Trophoblast cell (in vitro differentiated cells and primary cell): ENCODE results near the gene ABCB9.
"Not testable (repeated sequence)": the region's sequence is repeated elsewhere in the genome, so short reads cannot be mapped to it uniquely, and the experiment has no call there.

Experiments
- DNase-seq, 2 donors: peaks; one replicate each; pipeline ENCODE4 v3.0.0-alpha.2; 2016
- H2AFZ ChIP-seq: 2 replicates; pipeline ENCODE4 v1.6.1; 2013; ENCODE audit warnings: low read length, moderate library complexity, mild to moderate bottlenecking; ENCODE audit not compliant: insufficient read depth, poor library complexity
- H2AK5ac ChIP-seq: 2 replicates; pipeline ENCODE4 v1.6.1; 2013; ENCODE audit warnings: mild to moderate bottlenecking, low read length
- H2BK120ac ChIP-seq: 2 replicates; pipeline ENCODE4 v1.6.1; 2013; ENCODE audit warnings: low read length, mild to moderate bottlenecking, moderate library complexity; ENCODE audit not compliant: insufficient read depth, poor library complexity
- H2BK12ac ChIP-seq: 2 replicates; pipeline ENCODE4 v1.6.1; 2013; ENCODE audit warnings: mild to moderate bottlenecking, low read length, moderate library complexity
- H2BK5ac ChIP-seq: 2 replicates; pipeline ENCODE4 v1.6.1; 2013; ENCODE audit warnings: low read length, low read depth, moderate library complexity, mild to moderate bottlenecking; ENCODE audit not compliant: poor library complexity
- H3K14ac ChIP-seq: 2 replicates; pipeline ENCODE4 v1.6.1; 2013; ENCODE audit warnings: mild to moderate bottlenecking, low read length
- H3K18ac ChIP-seq: 2 replicates; pipeline ENCODE4 v1.6.1; 2013; ENCODE audit warnings: mild to moderate bottlenecking, low read length
- H3K23ac ChIP-seq: 2 replicates; pipeline ENCODE4 v1.6.1; 2013; ENCODE audit warnings: low read length
- H3K27ac ChIP-seq: 2 replicates; pipeline ENCODE4 v1.5.1; 2013; ENCODE audit warnings: low read depth, mild to moderate bottlenecking, inconsistent platforms, low read length, moderate library complexity
- H3K27me3 ChIP-seq: 2 replicates; pipeline ENCODE4 v1.6.1; 2013; ENCODE audit warnings: inconsistent platforms, mild to moderate bottlenecking, low read length, moderate library complexity; ENCODE audit not compliant: insufficient read depth
- H3K36me3 ChIP-seq, 2 experiments: 1 replicate in 1 of 2; 2 replicates in 1 of 2; pipeline ENCODE4 v1.6.1; 2013; ENCODE audit warnings: low read length in 2 of 2, mild to moderate bottlenecking in 2 of 2, moderate library complexity in 1 of 2; ENCODE audit not compliant: insufficient read depth in 2 of 2, control insufficient read depth in 1 of 2
- H3K4ac ChIP-seq: 2 replicates; pipeline ENCODE4 v1.6.1; 2013; ENCODE audit warnings: low read depth, mild to moderate bottlenecking, low read length, moderate library complexity
- H3K4me1 ChIP-seq, 2 experiments: 1 replicate in 1 of 2; 2 replicates in 1 of 2; pipeline ENCODE4 v1.6.1; 2013; ENCODE audit warnings: low read length in 2 of 2, mild to moderate bottlenecking in 2 of 2, moderate library complexity in 1 of 2; ENCODE audit not compliant: insufficient read depth in 2 of 2, control insufficient read depth in 1 of 2
- H3K4me2 ChIP-seq: 2 replicates; pipeline ENCODE4 v1.6.1; 2013; ENCODE audit warnings: inconsistent platforms, mild to moderate bottlenecking, low read length, moderate library complexity
- H3K4me3 ChIP-seq: 2 replicates; pipeline ENCODE4 v1.5.1; 2013; ENCODE audit warnings: mild to moderate bottlenecking, low read depth, low read length, inconsistent platforms
- H3K79me1 ChIP-seq: one replicate; pipeline ENCODE4 v1.6.1; 2013; ENCODE audit warnings: low read length
- H3K79me2 ChIP-seq: 2 replicates; pipeline ENCODE4 v1.6.1; 2013; ENCODE audit warnings: low read length, mild to moderate bottlenecking; ENCODE audit not compliant: control insufficient read depth, insufficient read depth, poor library complexity
- H3K9ac ChIP-seq: 2 replicates; pipeline ENCODE4 v1.6.1; 2013; ENCODE audit warnings: mild to moderate bottlenecking, low read length
- H3K9me3 ChIP-seq: 2 replicates; pipeline ENCODE4 v1.6.1; 2013; ENCODE audit warnings: low read depth, mild to moderate bottlenecking, control low read depth, inconsistent platforms, low read length; ENCODE audit not compliant: insufficient read depth
- H4K12ac ChIP-seq: 2 replicates; pipeline ENCODE4 v1.6.1; 2013; ENCODE audit warnings: low read depth, mild to moderate bottlenecking, low read length, moderate library complexity
- H4K8ac ChIP-seq: 2 replicates; pipeline ENCODE4 v1.6.1; 2013; ENCODE audit warnings: low read depth, mild to moderate bottlenecking, low read length, moderate library complexity
- H4K91ac ChIP-seq: one replicate; pipeline ENCODE4 v1.6.1; 2013; ENCODE audit warnings: low read depth, mild to moderate bottlenecking, low read length, moderate library complexity
- whole genome bisulfite sequencing: extraction: QIAGEN DNeasy Blood & Tissue Kit; methylation state at CpG from one replicate; pipeline ENCODE4 v1.1.7; 2013; ENCODE audit warnings: missing lambda C conversion rate; ENCODE audit not compliant: insufficient read length, insufficient coverage; ENCODE audit errors: extremely low coverage; 5-methylcytosine and 5-hydroxymethylcytosine counted together

ABCB9 gene

GRCh38 chr12:122895320-122895703, 71.0 kb downstream of the ABCB9 start:
- Histone ChIP-seq H3K18ac (peak overlapping the region; percentile 99), H3K36me3 (no peaks in the 10 kb centered on the region), H3K9ac (peak overlapping the region; percentile 99), H3K4ac (peak overlapping the region; percentile 100), H4K8ac (peak overlapping the region; percentile 99), H2AFZ (peak overlapping the region; percentile 99), H3K9me3 (no peaks in the 10 kb centered on the region), H2AK5ac (peak overlapping the region; percentile 100), H3K23ac (peak overlapping the region; percentile 78), H4K12ac (peak overlapping the region; percentile 91), H3K79me2 (peaks cover 18% of the 10 kb centered on the region), H2BK12ac (peak overlapping the region; percentile 86), H3K79me1 (peaks cover 13% of the 10 kb centered on the region), H3K4me2 (peak overlapping the region; percentile 97), H3K14ac (peak overlapping the region; percentile 99), H3K27me3 (no peaks in the 10 kb centered on the region), H4K91ac (peak overlapping the region; percentile 98), H2BK5ac (peak overlapping the region; percentile 95), H3K4me3 (peak overlapping the region; percentile 98), H2BK120ac (peak overlapping the region; percentile 97), H3K4me1 (peaks cover 14 to 19% of the 10 kb centered on the region in 2 experiments), H3K27ac (peak overlapping the region; percentile 71)
- no CpG with 5 or more reads among the region's 9 CpGs for WGBS
- no peak for DNase-seq

GRCh38 chr12:122894193-122895121, 71.8 kb downstream of the ABCB9 start:
- Histone ChIP-seq H3K4me1 (peaks cover 16 to 22% of the 10 kb centered on the region in 2 experiments), H3K4me2 (peak overlapping the region; percentile 97), H3K79me2 (peaks cover 20% of the 10 kb centered on the region), H3K18ac (peak overlapping the region; percentile 99), H3K9ac (peak overlapping the region; percentile 9), H4K12ac (peak overlapping the region; percentile 91), H2BK12ac (no peak overlapping the region), H3K4ac (peak overlapping the region; percentile 100), H3K79me1 (peaks cover 15% of the 10 kb centered on the region), H3K9me3 (no peaks in the 10 kb centered on the region), H3K23ac (no peak overlapping the region), H3K14ac (no peak overlapping the region), H3K36me3 (no peaks in the 10 kb centered on the region), H2AFZ (no peak overlapping the region), H3K27ac (no peak overlapping the region), H4K8ac (no peak overlapping the region), H2AK5ac (peak overlapping the region; percentile 100), H3K4me3 (peak overlapping the region; percentile 98), H2BK120ac (peak overlapping the region; percentile 97), H3K27me3 (no peaks in the 10 kb centered on the region), H2BK5ac (peak overlapping the region; percentile 95), H4K91ac (peak overlapping the region; percentile 98)
- no CpG with 5 or more reads among the region's 15 CpGs for WGBS
- DNase-seq: no peak

- no peak for DNase-seq
- H2AFZ ChIP-seq: no peak overlapping the region
- no peak overlapping the region for H3K23ac ChIP-seq
- H4K12ac ChIP-seq: no peak overlapping the region
- no peak overlapping the region for H3K9ac ChIP-seq
- H3K27me3 ChIP-seq: no peaks in the 10 kb centered on the region
- no peak overlapping the region for H4K8ac ChIP-seq
- H4K91ac ChIP-seq: no peak overlapping the region
- H2AK5ac ChIP-seq: no peak overlapping the region
- H3K4me1 ChIP-seq: peaks cover 23 to 29% of the 10 kb centered on the region in 2 experiments
- H3K27ac ChIP-seq: no peak overlapping the region
- H3K79me1 ChIP-seq: peaks cover 22% of the 10 kb centered on the region
- H3K36me3 ChIP-seq: no peaks in the 10 kb centered on the region
- no peak overlapping the region for H3K4me3 ChIP-seq
- no peak overlapping the region for H2BK120ac ChIP-seq
- H3K9me3 ChIP-seq: no peaks in the 10 kb centered on the region
- no peak overlapping the region for H3K18ac ChIP-seq
- H3K4ac ChIP-seq: no peak overlapping the region
- no CpG with 5 or more reads among the region's 7 CpGs for whole genome bisulfite sequencing
- H2BK5ac ChIP-seq: no peak overlapping the region
- H2BK12ac ChIP-seq: no peak overlapping the region
- H3K79me2 ChIP-seq: peaks cover 20% of the 10 kb centered on the region
- H3K4me2 ChIP-seq: no peak overlapping the region
- H3K14ac ChIP-seq: no peak overlapping the region
Measured at GRCh38 chr12:122893208-122894153, 72.8 kb downstream of the ABCB9 start.

GRCh38 chr12:122892724-122893123, 73.5 kb downstream of the ABCB9 start:
- H4K91ac ChIP-seq, H2BK5ac ChIP-seq, H3K9ac ChIP-seq, H4K12ac ChIP-seq, H4K8ac ChIP-seq, H3K27me3 ChIP-seq, H3K27ac ChIP-seq, H2AK5ac ChIP-seq, H3K36me3 ChIP-seq, H3K18ac ChIP-seq, H3K23ac ChIP-seq, H3K4me3 ChIP-seq, H3K14ac ChIP-seq, H2BK120ac ChIP-seq, H2BK12ac ChIP-seq, H3K4me2 ChIP-seq, H2AFZ ChIP-seq, H3K9me3 ChIP-seq, DNase-seq: not testable (repeated sequence)
- peaks cover 20% of the 10 kb centered on the region for H3K79me2 ChIP-seq
- peaks cover 25% of the 10 kb centered on the region for H3K79me1 ChIP-seq
- no CpG with 5 or more reads among the region's 9 CpGs for WGBS
- H3K4ac ChIP-seq: peak overlapping the region; percentile 73
- H3K4me1 ChIP-seq: peaks cover 27 to 33% of the 10 kb centered on the region in 2 experiments
